Activated naive CD4-positive, alpha-beta T cell treated with anti-CD3 and anti-CD28 coated beads, Interleukin-2, amount 10 ng/mL, durations not matched to agents 5 hours and 36 hours (primary cell): Measurements from ENCODE around the gene RGL1. TPM values are rescaled to one million over a fixed set of nuclear protein-coding genes. Genes with fewer than 3 reads are reported as not detected.

Experiments used
- total RNA-seq, 2 experiments: library from RNA; stranded (reverse); gene quantifications; one replicate each; pipeline ENCODE4 v1.2.3, GENCODE V29; 2021

RGL1 gene
- 1 to 10 TPM; 1.5 to 1.7 TPM for total RNA-seq

DNA sequence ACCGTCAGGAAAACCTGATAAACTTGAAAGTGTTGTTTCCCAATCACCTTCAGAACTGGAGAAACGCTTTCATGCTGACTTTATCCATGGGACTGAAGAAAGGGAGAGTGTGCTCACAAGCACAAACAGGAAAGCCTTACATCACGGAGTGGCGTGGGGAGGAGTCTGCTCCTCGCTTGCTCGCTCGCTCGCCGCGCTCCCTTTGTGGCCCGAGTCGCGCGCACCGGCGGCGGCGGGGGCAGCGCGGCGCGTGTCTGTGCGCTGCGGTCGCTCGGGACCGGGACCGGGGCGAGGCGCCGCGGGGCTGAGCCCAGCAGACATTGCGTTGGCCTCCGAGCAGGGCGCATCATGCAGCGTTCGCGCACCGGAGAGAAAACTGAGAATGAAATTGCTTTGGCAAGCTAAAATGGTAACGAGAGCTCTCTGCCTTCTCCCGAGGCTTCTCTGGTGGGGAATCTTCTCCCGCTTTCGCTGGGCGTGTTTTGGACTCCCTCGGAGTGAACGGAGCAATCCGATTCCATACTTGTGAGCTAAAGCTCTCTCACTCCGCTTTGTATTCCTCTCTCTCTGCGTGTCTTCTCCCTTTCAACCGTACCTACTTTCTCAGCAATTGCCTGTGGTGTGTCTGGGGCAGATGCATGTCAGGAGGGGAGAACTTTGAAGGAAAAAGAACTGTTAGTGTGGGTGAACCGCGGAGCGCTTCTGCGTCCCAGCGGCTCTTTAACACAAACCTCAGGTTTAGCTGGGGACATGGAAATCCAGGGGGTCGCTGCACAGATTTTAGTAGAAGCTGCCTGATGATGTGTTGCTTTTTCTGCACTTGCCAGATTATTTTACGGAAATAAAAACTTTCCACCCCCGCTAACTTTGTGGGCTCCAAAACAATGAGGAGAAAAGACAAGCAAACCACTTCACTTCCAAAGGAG lies at the start of gene RGL1:
TSS of gene RGL1 (plus strand) at position 205 of the 926 bp plus-strand sequence. CDS start at position 383, 178 bp downstream.

Other genes starting within 250 kb of the RGL1 start
- gene NCF2, start 214.7 kb upstream of the RGL1 start, total RNA-seq = 10 to 100 TPM; 11.7 to 12.9 TPM
- 100 to 1,000 TPM; 207 to 211 TPM for gene ARPC5, start 169.3 kb upstream of the RGL1 start, total RNA-seq
- not detected for gene APOBEC4, start 151.8 kb upstream of the RGL1 start, total RNA-seq
- gene COLGALT2, start 232.6 kb downstream of the RGL1 start, total RNA-seq = under 1 TPM; 0.10 to 0.13 TPM
- 10 to 100 TPM; 38.3 to 39.2 TPM for gene TSEN15, start 246.6 kb downstream of the RGL1 start, total RNA-seq